COLO829 (cell line): ENCODE measurements around the gene NUDT9.
A peak's percentile ranks its signal among the peaks of the same experiment; 100 is the strongest.
"Not testable (repeated sequence)": the region's sequence is repeated elsewhere in the genome, so short reads cannot be mapped to it uniquely, and the experiment has no call there.

ENCODE experiments used
- DNase-seq: peaks from one replicate; pipeline ENCODE4 v3.0.0; 2012; ENCODE audit warnings: low spot score

NUDT9 gene

DNA sequence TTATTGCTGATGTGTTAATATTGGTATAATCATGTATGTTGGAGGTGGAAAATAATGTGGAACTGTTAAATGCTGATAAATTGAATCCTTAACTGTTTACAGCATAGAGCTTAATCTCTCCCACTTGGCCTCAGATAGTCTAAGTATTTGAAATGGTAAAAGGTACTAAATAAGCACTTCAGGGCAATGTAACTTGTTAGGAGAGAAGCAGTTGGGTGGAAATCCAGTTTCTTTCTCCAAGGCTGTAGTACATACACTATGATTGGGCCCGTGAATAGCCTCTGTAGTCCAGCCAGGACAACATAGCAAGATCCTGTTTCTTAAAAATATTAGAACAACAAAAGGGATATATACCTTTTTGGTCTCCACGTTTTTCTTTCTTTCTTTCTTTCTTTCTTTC is 39.7 kb downstream of the NUDT9 start:
- no peak for DNase-seq

DNA sequence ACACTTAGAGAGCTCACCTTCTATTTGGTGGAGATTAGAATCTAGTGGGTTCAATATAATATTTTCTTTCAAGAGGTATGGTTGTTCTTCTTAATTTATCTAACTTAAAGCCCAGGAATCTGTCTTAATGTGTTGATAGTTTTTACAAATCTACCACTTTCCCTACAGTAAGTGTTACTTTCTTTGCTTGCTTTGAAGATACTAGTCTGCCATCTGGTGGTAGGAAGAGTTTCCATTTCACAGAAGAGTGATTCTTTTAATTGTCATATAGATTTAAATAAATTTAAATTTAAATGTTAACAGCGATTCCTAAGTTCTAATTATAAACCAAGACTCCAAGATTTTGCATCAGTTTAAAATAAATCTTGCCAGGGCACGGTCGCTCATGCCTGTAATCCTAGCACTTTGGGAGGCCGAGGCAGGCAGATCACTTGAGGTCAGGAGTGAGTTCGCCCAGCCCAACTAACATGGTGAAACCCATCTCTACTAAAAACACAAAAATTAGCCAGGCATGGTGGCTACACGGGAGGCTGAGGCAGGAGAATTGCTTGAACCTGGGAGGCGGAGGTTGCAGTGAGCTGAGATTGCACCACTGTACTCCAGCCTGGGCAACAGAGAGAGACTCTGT is 43.5 kb downstream of the NUDT9 start:
- DNase-seq = peak; percentile 50

DNA sequence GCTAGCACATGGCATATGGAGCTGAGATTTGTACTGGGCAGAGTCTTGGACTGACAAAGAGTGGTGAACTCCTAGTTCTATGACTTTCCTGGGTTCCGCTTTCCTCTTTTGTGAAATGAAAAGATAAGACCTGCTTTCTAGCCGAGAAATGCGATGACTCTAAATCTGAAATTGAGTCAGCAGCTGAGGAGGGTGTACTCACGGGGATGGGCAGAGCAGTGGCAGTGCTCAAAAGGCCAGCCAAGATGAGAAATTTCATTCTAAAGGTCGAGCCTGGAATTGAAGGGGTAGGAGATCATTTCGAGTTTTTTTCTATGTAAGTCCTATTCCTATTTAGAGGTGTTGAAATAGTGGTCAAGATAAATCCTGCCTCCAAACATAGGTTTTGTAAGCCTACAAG is 47.0 kb downstream of the NUDT9 start:
- no peak for DNase-seq

DNA sequence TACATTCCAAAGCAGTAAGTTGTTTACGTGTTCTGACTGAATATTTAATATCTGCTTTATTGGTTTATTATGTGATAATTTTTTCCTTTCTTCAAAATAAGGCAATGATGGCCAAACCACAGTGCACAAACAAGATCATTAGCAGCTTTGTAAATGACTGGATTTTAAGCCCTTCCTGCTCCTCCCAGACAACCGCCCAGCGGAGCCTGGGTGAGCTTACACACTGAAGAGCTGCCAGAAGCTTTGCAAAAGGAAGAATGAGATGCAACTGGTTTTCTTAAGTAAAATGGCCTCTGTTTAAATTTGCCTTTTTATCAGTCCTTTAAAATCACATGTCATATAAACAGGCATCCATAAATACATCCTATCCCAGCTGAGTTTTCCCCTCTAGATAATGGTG is 54.6 kb downstream of the NUDT9 start:
- DNase-seq = no peak

DNA sequence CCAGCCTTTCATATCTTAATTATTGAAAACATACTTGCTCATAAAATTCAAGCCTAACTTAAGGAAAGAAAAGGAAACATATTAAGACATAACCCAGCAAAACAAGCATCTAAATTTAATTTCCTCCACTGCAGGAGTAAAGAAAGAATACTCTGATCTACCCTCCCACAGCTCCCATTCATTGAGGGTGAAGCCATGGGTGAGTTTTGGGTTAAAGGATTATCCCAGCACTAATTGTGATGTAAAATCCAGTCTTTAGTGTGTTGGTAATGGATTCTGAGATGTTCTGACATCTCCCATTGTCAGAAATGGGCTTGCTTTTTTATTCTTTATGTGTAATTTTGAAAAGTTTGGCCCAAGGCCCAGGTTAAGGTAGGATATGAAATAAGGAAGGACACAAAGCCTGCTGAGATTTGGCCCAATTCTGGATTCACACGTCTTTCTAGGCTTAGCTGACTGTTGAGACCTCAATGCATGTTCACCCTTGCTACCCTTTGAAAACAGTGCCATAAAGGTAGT is 56.4 kb downstream of the NUDT9 start:
- DNase-seq = no peak

DNA sequence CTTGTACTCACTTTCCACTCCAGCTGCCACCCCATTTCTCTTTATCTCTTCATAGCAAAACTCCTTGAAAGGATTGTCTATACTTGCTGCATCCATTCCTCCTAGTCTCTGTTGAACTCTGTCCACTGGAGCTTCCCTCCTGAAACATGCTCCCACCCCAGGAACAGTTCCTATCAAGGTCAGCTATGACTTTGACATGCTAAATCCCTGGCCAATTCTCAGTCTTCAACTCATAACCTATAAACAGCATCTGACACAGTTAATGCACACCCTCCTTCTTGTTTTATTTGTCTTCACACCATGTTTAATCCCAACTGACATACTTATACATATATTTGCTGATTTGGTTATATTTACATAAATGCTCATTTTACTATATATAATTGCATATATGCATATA is 59.0 kb downstream of the NUDT9 start:
- DNase-seq = no peak

DNA sequence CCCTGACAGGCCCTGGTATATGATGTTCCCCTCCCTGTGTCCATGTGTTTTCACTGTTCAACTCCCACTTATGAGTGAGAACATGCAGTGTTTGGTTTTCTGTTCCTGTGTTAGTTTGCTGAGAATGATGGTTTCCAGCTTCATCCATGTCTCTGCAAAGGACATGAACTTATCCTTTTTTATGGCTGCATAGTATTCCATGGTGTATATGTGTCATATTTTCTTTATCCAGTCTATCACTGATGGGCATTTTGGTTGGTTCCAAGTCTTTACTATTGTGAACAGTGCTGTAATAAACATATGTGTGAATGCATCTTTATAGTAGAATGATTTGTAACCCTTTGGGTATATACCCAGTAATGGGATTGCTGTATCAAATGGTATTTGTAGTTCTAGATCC is 60.9 kb downstream of the NUDT9 start:
- not testable (repeated sequence) for DNase-seq

DNA sequence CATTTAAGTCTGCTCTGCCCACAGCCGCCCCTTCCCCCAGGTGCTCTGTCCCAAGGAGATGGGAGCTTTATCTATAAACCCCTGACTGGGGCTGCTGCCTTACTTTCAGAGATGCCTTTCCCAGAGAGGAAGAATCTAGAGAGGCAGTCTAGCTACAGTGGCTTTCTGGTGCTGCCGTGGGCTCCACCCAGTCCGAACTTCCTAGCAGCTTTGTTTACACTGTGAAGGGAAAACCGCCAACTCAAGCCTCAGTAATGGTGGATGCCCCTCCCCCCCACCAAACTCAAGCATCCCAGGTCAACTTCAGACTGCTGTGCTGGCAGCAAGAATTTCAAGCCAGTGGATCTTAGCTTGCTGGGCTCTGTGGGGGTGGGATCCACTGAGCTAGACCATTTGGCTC is 66.3 kb downstream of the NUDT9 start:
- not testable (repeated sequence) for DNase-seq

DNA sequence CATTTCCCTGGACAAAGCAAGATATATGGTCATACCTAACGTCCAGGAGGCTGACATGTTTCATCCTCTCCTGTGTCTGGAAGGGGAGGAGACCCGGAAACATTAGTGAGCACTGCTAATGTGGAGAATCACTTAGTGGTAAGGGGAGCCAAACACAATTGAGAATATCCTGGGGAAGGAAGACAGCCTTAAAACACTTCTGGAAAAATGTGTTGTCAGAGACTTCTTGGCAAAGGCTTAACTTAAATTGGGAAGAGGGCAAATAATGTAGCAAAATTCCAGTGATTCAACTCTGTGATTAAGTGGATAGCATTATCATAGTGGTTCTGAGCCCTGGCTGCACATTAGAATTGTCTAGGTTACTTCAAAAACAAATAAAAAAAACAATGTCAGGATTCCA is 67.3 kb downstream of the NUDT9 start:
- DNase-seq = no peak

DNA sequence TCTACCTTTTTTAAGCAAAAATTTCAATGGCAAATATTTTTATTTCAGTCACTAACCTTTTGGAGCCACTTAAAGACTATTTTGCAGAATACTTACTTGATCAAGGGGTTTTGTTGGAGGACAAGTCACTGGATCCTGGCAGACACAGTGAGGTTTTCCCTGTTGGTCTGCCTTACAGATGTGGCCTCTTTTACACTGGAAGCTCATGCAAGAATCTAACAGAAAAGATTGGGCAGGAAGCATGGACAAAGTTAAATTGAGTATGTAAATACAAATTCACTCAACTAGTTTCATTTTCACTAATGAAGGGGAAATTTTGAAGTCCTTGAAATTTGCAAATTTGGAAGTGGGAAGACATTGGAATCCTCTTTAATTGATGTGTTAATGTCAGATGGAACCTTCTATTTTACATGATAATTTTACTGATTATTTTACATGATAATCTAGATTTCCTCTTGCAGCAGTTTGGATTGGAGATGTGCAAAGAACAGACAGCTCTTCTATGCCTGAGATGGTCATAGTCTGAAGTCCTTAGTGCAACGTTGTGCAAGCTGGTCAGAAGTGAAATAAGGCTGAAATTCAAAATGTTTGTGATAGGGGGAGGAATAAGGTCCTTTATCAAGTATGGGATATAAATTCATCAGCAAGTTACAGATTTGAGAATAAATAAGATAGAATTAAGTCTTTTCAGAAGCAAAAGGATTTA is 68.4 kb downstream of the NUDT9 start:
- DNase-seq = no peak

DNA sequence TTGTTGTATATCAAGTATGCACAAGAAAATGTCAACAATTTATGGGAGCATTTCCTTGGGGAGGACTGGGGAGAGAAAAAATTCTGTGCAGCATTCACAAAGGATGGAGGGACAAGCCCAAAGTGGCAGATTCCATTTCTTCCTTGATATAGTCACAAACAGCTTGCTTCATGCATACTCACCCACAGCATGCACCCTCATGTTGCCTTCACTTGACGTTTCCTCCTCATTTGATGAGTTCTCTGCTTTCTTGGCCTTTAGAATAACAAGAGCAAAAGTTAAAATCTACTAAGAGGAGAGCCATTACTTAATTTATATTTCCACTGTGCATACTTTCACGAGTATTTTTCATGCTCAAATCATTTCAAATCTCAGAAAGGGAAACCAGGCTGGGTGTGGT is 69.1 kb downstream of the NUDT9 start:
- no peak for DNase-seq

DNA sequence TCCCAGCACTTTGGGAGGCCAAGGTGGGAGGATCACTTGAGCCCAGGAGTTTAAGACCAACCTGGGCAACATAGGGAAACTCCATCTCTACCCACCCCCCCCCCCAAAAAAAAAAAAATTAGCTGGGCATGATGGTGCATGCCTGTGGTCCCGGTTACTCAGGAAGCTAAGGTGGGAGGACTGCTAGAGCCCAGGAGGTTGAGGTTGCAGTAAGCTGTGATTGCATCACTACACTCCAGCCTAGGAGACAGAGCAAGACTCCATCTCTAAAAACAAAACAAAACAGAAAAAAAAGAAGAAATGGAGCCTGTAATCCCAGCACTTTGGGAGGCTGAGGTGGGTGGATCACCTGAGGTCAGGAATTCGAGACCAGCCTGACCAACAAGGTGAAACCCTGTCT is 69.5 kb downstream of the NUDT9 start:
- not testable (repeated sequence) for DNase-seq

DNA sequence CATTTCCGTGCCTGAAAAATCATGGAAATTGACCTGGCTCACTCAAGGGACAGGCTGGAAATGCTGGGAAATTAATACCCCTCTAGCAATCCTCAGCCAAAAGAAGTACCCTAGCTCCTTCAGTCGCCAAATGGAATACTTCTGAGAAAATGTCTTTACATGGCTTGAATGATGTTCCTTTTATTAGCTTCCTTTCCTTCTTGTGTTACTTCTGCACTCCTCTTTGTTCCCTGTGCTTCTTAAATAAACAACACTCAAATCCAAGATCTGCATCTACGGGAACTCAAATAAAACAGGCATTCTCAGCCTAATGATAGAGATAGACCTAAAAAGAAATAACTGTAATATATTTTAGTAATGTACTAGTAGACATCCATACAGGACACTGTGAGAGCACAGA is 70.7 kb downstream of the NUDT9 start:
- no peak for DNase-seq

DNA sequence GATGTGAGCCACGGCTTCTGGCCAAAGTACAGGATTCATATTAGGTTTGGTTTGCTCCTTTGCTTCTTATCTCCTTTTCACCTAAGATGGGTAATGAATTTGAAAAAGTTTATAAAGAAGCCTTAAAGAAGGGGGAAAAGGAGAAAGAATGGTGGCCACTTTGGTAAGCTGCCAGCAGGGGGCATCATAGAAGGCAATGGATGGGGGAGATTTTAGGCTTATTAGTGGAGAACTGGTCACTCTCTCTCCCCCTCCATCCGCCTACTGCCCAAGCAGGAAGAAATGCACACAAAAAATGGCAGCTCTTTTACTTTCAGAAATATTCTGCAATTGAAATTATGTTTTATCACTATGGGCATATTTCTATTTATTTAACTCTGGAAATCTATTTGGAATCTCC is 74.8 kb downstream of the NUDT9 start:
- DNase-seq = no peak

DNA sequence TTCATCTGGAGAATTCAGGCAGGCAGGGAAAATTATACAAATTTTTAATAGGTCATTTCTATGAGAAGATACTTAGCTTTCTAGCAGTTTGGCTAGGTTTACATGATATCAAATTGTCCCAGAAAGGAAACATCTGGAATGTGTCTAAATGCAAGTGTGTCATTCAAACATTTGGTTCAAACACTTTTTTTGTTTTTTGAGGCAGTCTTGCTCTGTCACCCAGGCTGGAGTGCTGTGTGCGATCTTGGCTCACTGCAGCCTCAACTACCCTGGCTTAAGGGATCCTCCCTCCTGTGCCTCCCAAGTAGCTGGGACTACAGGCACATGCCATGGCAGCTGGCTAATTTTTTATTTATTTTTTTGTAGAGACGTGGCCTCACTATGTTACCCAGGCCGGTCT is 75.2 kb downstream of the NUDT9 start:
- DNase-seq = no peak

DNA sequence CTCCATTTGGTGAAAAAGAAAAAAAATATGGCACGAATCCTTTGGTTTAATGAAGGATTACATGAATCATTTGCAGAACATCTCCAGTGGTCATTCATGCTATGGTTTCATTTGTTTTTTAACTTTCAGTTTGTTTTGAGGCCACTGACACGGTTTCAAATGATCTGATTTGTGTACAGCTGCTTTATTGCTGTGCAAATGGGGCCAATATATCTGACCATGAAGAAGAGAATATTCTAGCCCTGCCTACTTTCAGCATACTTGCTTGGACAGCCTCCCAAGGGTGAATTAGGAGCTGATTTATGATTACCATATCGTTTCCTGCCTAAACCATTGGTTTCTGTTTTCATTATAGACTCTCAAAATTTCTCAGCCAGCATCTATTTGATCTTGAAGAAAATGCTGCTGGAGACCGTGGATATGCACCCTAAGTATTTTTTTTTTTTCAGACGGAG is 76.1 kb downstream of the NUDT9 start:
- no peak for DNase-seq

DNA sequence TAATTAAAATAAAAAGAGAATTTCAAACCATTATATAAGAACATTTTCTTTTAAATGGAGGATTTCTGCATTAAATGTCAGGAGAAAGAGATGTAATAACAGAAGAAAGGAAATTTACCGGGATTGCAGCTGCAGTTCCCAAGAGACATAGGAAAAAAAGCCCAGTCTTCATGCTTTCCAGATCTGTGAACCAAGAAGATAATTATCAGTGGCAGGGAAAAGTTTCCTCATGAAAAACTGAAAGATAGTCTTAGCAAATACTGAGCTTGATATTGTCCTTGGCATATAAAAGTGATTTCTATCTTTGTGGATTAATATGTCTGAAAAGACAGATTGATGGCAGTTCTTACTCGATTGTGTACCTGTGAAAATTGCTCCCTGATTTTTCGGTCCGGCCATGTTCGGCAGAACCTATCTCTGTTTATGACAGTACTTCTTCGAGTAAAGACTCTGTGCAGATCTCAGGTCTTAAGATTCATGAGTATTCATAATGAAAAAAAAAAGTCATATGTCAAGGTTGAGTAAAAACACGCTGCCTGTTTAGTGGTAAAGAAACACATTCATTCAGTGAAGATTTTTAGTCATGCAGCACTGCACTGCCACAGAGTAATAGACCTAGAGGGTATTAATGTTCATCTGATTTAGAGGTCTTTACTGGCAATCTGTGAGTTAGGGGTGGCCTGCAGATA is 77.2 kb downstream of the NUDT9 start:
- DNase-seq = no peak

DNA sequence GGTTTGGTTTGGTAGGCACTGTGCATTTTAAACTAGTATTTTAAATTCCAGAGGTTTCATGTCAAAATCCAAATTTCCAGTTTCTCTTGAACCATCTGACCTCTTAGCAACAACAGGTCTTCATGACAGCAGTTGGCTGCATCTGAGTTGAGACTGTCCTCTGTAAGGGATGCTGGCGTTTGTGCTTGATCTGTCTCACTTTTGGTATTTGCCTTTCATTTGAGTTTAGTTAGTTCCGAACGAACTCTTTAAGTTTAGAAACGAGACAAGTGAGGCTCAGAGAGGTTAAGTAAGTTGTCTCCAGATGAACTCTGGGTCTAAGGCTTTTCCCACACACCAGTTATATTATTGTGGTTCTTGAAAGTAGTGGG is 77.7 kb downstream of the NUDT9 start:
- no peak for DNase-seq

DNA sequence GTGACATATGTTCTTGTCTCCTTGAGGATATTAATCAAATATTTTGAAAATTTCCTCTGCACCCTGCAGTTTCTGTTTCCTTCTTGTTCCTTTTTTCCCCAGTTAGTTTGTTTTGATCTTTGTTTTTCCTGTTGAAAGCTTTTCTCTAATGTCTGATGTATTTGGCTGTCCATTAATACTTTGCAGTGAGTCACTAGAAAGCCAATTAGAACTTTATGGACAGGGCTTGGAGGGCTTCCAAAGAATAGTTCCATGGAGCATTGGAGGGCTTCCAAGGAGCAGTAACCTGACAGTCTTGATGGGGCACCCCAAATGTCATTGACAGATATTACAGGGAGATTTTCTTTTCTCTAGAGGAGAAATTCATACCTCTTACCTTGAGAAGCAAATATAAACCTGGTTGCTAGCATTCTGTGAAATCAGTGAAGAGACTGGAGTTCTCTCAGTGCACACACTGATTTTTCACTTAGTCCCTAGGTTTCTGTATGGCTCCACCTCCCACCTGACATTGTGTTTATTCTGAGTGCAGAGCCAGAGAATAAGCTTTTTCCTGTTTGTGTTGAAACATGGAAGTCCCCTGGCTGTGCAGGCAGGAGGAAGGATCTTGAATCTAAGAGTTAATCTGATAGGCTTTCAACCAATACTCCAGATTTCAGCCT is 80.3 kb downstream of the NUDT9 start:
- DNase-seq = peak; percentile 50

DNA sequence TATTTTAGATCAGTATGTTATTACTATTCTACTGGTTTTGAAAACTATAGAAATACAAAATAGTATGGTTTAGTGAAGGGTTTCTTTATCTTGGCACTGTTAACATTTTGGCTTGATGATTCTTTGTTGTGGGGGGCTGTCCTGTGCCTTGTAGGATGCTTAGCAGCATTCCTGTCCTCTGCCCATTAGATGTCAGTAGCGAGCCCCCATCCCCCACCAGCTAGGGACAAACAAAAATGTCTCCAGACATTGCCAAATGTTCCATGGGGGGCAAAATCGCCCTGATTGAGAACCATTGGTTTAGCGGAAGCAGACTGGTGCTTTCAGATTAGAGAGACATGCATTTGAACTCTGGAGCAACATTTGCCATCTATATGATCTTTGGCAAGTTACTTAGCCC is 83.5 kb downstream of the NUDT9 start:
- DNase-seq = no peak

DNA sequence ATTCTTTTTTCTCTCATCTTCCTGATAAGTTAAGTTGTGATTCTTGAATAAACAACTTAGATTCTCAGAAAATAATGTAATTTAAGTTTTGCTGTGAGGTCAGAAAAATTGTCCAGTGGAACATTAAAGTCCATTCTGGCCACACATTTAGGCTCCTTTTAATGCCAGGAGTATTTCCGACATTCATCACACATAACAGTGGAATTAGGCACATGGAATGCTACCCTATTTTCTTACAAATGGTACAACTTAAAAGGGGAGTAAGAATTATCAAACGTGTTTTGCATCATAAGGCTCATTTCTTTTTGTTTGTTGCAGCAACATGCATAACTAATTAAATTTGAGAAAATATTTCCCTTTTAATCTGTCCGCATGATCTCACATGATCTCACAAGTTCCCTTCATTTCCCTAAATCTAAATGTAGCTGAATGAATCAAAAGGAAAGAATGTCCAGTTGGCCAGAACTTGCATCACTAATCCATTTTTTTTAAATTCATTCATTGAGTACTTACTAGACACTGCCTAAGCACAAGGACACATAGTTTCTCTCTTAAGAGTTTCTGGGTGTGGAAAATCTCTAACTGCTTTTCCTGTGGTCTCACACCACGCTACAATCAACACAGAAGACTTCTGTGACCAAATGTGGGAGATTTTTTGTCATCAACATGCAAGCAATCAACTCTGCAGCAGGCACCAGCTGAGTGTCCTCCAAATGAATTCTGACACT is 84.8 kb downstream of the NUDT9 start:
- peak; percentile 66 for DNase-seq
